GM21723 (cell line): Measurements from ENCODE around the gene AGT.
"Not testable (repeated sequence)": the region's sequence is repeated elsewhere in the genome, so short reads cannot be mapped to it uniquely, and the experiment has no call there.

Experiments
- ATAC-seq: cut with Tn5 transposase; IDR thresholded peaks from one replicate; pipeline ENCODE4 v1.9.1; 2021; ENCODE audit warnings: mild to moderate bottlenecking, moderate library complexity; ENCODE audit not compliant: unreplicated experiment

AGT gene

DNA sequence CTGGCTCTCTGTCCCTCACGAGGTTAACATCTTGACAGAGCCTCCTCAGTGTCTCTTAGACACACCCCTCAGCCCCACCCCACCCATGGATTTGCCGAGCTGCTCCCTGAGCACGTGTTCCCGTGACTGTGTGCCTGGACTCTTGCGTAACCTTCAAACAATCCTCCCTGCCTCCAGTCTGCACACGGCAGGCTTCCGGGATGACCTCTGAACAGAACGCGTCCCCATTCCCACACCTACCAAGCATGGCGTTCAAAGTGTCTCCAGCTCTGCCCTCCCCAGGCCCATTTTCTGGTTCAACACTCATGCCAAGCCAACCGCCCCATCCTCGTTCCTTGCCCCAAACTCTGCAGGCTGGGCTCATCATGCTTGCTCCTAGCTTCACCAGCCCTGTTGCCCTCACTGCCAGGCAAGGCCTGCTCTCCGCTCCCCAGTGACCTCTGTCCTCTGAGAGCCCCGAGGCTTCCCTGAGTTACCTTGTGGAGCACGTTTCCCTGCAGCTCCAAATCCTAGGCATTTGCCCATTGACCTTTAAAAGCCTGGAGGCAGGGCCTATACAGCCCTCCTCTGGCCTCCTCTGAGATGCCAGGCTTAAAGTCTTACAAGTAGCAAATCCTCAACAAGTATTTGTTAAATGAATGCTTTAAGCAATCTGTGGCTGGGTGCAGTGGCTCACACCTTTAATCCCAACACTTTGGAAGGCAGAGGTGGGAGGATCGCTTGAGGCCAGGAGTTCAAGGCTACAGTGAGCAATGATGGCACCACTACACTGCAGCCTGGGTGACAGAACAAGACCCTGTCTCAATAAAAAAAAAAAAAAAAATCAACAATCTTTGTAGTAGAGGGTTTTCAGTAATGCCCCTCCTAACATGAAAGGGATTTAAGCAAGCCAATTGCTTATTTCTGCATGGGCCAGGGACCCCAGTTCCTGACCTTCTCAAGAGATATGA is 5.0 kb downstream of the AGT start:
- ATAC-seq = no peak

DNA sequence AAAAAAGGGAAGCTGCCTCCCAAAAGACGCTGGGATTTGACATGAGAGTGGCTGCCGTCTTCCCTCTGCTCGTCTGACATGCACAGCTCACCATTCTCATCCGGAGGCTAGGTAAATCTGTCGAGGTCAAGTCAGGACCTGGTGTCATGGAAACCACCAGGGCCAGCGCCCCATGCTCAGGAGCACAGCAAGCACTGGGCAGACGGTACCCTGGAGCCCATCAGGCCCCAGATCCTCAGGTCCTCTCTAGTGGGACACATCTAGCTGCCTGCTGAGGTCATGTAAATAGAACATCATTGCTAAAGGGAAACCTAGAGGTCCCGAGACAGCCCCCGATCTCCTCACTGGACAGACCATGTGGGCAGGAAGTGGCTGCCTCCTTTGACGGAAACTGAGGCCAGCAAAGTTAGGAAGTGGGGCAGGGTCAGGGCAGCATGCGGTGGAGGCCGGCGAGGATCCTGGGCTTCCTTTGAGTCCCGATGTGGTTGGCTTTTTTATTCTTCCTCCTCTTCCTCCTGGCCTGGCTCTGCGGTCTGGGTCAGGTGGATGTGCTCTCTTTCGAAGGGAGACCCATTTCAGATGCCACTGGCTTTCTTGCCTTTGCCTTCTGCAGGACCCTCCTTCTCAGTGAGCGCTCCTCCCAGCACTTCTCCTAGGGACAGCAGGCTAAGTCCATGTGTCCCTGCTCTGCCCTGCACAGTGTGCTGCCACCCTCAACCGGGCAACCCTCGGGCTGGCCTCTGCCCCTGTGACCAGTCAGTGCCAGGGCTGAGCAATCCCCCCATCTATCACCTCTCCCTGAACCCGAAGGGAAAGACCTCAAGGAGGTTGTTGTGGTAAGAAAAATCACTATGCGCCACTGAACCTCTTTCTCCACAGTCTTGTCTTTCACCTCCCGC is 5.9 kb downstream of the AGT start:
- no peak for ATAC-seq

DNA sequence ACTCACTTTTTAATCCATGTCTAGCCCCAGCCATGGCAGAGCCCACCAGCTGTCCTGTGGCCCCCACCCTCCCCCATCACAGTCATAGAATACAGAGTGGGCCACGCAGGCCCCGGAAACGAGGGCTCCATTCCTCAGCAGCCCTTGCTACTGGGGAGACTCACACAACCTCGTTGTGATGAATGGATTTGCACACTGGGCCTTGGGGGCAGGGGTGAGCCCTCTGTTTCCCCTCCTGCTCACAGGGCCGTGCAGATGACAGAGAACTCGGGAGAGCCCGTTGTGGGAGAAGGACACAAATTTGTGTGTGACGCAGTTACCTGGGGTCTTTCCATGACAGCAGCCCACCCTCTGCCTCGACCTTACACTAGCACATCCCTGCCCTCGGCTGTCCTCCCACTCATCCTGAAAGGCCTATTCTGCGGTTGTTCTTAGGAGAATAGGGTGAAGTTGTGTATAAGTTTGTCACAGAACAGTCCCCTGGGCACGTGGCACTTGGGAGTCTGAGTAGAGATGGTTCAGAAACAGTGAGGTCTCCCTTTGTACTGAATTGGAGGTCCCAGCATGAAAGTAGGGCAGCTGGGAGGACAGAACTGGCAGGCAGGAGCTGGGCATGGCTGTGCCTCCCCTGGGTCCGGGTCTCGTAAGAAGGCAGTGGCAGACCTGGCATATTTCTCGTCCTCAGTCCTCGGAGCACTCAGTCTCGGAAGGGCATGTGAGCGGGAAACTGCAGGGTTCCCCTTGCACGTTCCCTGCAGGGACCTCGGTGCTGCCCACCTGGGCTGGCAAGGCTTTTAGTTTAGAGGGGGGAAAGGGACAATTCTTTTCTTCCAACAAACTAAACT is 6.8 kb downstream of the AGT start:
- ATAC-seq = no peak

DNA sequence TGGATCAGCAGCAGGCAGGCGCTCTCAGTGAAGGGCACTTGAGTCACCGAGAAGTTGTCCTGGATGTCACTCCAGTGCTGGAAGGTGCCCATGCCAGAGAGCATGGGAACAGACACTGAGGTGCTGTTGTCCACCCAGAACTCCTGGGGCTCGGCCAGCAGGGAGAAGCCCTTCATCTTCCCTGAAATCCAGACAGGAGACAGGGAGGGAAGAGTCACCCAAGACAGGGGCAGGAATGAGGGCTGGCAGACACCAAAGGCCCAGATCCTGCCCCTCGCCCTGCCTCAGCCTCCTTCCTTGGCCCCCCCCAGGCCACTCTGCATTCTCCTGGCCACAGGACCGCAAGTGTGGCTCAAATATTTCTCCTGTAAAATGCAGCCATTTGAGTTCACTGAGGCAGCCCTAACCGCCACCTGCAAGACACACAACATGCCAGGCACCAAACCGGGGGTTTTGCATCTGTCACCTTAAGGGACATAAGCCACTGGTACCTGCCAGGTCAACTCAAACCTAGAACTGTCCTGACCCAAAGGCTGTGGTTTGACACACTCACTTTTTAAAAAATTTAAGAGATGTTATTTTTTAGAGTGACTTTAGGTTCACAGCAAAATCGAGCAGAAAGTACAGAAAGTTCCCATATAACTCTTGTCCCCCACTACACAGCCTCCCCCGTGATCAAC is 7.8 kb downstream of the AGT start:
- ATAC-seq = no peak

DNA sequence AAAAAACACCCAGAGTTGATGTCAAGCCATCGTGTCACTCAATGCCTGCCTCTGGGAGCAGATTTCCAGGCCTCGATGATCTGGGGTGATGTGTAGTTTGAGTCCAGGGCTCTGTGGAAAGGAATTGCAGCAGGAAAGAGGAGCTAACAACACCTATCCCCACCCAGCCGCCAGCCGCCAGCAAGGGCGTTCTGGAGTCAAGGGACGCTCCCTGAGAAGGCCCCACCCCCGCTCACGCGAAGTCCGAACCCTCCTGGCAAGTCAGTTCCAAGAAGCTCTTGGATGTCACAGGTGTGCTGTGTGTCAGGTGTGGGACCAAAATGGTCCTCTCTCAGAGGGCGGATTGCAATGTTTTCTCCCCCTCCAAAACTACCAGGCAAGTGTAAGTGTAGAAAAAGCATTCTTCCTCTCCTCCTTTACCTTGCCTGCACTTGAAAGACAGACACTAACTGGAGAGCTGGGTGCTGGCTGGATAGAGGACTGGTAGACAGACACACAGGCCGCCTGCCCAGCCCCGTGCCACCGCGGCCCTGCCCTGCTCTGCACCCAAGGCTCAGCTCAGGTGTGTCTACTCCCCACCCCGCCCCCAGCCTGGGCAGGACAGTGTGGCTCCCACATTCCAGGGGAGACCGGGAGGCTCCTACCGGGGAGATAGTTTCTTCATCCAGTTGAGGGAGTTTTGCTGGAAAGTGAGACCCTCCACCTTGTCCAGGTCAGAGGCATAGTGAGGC is 8.5 kb downstream of the AGT start:
- ATAC-seq = no peak

DNA sequence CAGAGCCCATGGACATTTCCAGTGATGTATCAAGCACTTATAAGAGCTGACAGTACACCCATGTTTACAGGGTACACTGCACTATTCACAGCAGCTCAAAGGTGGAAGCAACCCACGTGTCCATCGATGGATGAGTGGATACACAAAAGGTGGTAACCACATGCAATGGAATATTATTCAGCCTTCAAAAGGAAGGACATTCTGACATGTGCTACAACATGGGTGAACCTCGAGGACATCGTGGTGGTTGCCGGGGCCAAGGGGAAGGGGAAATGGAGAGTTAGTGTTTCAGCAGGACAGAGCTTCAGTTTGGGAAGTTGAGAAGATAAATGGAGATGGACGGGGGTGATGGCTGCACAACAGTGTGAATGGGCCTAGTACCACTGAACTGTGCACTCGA is 9.1 kb downstream of the AGT start:
- ATAC-seq = no peak

DNA sequence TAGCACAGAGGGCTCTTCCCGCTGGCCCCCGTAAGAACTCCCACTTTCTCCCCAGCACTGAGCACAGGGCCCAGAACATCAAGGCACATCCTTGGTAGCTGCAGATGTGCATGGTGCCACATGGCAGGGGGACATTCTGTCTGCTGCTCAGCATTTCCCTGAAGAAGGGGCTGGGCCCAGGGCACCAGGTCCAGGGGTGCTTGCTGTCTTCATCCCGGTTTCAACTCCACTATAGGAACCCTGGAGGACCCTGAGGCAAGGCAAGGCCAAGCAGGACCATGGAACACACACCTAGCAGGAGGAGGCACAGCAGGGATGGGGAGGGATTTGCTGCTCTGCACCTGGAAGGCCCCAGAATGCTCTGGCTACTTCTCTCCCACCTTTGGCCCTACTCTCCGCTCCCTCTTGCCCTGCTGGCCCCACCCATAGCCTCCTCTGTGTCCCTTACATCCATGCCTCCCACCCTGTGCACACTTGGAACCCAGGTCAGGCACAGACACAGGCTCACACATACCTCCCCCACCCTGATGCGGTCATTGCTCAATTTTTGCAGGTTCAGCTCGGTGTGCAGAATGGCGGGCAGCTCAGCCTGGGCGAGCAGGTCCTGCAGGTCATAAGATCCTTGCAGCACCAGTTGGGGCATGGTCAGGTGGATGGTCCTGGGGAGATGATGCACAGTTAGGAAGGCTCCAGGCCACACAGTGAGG is 10.1 kb downstream of the AGT start:
- no peak for ATAC-seq

DNA sequence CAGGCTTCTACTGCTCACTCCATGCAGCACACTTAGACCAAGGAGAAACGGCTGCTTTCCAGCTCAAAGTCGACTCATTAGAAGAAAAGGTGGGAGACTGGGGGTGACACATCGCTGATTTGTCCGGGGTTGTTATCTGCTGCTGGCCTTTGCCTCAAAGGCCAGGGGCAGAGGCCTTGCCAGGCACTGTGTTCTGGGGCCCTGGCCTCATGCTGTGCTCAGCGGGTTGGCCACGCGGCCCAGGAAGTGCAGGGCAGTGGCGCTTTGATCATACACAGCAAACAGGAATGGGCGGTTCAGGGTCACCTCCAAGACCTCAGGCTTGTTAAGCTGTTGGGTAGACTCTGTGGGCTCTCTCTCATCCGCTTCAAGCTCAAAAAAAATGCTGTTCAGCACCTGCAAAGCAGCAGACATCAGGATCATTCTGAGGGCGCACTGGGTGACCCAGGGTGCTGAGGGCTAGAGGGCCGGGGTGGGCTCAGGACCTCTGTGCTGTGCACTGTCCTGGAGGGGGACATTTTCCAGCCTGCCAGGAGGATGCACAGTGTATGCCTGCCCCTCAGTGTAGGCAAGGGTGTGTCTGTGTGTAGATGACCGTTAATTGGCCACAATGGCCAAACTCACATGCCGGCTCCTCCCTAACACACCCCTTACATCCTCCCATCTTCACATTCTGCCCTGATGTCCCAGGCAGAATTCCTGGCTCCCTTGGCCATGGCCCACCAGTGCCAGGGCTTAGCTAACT is 10.8 kb downstream of the AGT start:
- ATAC-seq = no peak

DNA sequence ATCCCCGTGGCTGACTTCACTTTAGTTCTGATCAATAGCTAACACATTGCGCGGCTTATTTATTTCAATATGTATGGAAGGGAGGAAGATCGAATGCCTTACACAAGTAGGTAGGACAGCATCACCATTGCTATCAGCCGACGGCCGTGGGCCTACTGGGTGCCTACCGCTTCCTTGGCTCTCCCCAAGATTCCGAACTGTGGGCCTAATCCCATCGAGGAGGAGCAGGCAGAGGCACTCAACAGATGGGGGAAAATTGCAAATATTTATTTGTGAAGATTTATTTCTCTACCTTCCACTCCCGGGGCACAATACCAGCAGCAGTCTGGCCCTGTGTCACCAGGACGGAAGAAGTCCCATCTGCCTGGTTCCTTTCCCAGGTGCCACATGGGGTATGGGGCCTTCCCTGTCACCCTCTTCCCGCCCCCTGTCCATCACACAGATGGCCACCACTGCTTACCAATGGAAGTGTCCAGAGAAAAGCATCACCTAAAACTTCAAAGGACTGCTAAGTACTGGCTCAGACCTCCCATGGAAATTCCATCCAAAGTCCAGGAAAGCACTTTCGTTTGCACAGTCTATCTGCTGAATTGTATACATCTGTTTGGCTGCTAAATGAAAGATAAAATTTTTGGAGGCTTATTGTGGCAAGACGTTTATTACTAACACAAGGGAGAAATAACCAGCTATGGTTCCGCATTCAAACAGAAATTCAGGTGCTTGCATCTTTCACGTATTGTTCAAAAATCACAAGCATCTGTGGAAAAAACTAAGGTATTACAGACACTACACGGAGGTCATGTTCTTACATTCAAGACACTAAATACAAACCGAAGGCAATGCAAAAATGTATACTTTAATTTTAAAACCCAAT is 11.8 kb downstream of the AGT start:
- ATAC-seq = no peak

DNA sequence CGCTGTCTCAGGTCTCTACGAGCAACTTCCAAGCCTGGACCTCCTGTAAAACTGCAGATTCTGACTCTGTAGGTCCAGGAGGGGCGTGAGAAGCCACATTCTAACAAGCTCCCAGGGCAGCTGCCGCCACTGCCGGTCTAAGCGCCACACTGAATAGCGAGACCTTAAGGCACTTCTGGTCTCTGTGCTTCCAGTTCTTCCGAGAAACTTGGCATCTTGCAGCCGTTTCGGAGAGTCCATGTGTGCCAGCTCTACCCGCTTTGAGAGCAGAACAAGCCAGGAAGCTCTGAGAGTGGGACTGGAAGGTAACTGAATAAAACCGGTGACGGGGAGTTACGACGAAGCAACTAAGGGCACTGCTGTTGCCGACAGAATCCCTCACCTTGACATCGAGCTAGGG is 12.5 kb downstream of the AGT start:
- ATAC-seq = no peak

DNA sequence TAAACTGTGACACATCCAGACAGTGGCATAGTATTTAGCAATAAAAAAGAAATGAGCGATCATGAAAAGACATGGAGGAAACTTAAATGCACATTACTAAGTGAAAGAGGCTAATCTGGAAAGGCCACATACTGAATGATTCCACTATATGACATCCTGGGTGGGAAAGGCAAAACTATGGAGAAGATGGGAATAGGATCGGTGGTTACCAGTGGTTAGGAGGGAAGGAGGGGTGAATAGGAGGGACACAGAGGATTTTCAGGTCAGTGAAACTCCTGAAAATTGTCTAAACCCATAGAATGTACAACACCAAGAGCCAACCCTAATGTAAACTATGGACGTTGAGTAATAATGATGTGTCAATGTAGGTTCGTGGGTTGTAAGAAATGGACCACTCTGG is 13.8 kb downstream of the AGT start:
- ATAC-seq = no peak

DNA sequence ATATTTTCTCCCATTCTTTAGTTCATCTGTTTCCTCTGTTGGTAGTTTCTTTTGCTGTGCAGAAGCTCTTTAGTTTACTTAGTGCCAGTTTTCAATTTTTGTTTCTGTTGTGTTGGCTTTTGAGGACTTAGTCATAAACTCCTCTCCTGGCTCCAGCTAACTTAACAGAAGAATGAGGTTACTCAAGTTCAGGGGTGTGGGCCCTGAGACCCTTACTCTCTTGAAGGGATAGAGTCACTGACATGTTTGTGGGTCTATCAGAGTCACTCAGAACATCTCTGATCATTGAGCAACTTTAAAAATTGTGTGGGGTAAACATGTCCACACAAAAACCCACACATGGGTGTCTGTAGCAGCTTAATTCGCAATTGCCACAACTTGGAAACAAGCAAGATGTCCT is 14.2 kb downstream of the AGT start:
- ATAC-seq = no peak

DNA sequence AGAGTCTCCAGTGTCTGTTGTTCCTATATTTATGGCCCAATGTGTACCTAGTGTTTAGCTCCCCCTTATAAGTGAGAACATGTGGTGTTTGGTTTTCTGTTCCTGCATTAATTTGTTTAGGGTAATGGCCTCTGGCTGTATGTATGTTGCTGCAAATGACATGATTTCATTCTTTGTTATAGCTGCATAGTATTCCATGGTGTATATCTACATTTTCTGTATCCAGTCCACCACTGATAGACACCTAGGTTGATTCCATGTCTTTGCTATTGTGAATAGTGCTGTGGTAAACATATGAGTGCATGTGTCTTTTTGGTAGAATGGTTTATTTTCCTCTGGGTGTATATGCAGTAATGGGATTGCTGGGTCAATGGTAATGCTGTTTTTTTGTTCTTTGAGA is 15.0 kb downstream of the AGT start:
- ATAC-seq = not testable (repeated sequence)

DNA sequence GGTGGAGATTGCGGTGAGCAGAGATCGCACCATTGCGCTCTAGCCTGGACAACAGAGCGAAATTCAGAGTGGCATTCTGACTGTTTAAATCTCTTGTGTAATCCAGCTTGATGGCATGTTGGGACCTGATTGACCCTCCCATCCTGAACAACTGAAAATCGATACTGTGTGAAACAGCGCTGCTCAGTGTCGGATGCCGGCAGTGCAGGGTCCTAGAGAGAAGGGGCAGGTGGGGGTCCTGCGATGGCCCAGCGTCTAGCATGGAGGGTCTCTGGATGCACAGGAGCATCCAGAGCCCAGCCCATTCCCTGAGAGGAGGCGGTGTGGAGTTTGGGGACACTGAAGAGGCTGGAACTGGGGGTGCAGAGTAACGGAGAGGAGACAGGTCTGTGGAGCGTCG is 15.8 kb downstream of the AGT start:
- no peak for ATAC-seq

DNA sequence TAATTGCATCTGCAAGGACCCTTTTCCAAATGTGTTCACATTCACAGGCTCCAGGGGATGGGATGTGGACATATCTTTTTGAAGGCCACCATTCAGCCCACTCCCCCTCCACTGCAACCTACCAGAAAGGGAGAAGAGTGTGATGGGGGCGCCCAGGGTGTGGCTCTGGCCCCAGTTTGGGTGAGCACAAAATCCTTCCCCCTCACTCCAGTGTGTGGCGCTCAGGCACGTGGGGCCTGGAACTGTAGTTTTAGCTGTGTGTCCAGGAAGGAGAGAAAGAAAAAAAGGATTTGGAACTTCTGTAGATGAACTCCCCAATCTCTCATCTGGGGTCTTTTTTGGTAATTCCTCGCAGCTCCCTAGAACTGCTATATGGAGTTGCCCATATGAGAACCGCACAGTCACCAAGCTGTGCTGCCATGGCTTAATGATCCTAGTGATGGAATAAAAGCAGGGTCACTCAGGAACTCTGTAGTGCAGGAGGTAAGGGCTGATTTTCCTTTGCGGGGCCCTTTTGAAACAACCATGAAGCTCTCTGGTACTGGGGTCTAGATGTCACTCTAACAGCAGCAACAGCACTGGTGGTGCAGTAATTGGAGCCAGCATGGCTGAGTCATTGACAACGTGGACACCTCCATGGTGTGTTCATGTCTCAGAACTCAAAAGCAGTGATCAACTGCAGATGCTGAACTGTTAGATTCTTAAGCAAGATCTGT is 17.0 kb downstream of the AGT start:
- no peak for ATAC-seq

DNA sequence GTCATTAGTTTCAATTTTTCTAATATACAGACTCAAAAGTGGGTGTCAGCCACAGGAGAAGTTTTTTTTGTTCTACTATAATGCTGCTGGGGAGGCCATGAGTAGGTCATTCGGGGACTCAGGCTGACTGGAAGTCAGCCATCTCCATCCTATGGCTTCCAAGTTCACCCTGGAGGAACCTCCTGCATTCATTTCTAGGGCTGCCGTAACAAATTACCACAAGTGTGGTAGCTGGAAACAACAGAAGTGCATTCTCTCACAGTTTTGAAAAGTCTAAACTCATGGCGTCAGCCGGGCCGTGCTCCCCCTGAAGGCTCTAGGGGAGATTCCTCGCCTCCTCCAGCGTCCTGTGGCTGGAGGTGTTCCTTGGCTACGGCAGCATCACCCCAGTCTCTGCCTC is 17.7 kb downstream of the AGT start:
- ATAC-seq = no peak

DNA sequence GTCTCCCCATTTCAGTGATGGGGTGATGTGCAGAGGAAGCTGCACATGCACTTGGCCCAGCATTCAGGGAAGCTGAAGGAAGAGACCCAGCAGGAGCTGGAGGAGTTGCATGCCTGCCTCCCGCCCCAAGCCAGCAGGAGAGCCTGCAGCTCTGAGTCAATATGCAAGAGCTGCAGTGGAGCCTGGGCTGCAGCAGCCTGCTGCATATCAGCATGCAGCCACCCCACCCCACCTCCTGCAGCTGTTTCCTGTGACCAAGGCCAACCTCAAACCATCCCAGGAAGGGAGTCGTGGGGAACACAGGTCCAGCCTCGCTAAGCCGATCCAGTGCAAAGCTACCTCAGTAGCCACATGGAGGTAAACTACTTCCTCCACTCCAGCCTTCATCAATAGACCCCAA is 18.9 kb downstream of the AGT start:
- ATAC-seq = no peak
